Upper lobe of left lung (tissue), 4 donors: ENCODE data around the gene MTM1.

Experiments
- CTCF ChIP-seq, 6 experiments: fragments of 450-650 bp in 4 of 6; fragments of 200-600 bp in 2 of 6; sonication (generic) in 2 of 6; IDR thresholded peaks; one replicate each; pipeline ENCODE4 v1.5.1; 2016 to 2019; ENCODE audit warnings: antibody characterized with exemption in 6 of 6
- POLR2A ChIP-seq, 4 donors: fragments of 450-650 bp; IDR thresholded peaks; one replicate each; pipeline ENCODE4 v1.5.1; 2016 to 2017; ENCODE audit warnings: antibody characterized with exemption in 4 of 4, mild to moderate bottlenecking in 2 of 4
- POLR2AphosphoS5 ChIP-seq, 2 donors: sonication (generic); formaldehyde crosslinking; IDR thresholded peaks; one replicate each; pipeline ENCODE4 v1.5.1; 2017; ENCODE audit warnings: antibody characterized with exemption in 2 of 2

GRCh38 chrX:150602743-150603142, 34.3 kb downstream of the MTM1 start:
- TF ChIP-seq CTCF (IDR thresholded peaks at IDR 0.05), result no peak
- TF ChIP-seq POLR2AphosphoS5 (IDR thresholded peaks at IDR 0.05), result no peak
- no peak for TF ChIP-seq POLR2A (IDR thresholded peaks at IDR 0.05)
